Astrocyte (in vitro differentiated cells and primary cell): Measurements from ENCODE around the gene SYTL2. TPM values are rescaled to one million over a fixed set of nuclear protein-coding genes. Genes with fewer than 3 reads are reported as not detected.

Experiments used
- DNase-seq: peaks from one replicate; pipeline ENCODE4 v3.0.0-alpha.2; 2010; ENCODE audit warnings: low read depth
- FAIRE-seq: peaks from 2 replicates; lab custom pipeline; 2011; peaks lifted over from hg19 to GRCh38; lab: Jason Lieb, UNC
- H2AFZ ChIP-seq: 2 replicates; pipeline ENCODE4 v1.6.0; 2012; ENCODE audit warnings: low read depth, low read length, inconsistent platforms
- H3K27ac ChIP-seq: 2 replicates; pipeline ENCODE4 v1.5.1; 2011; ENCODE audit warnings: low read depth, low read length, inconsistent platforms
- H3K27me3 ChIP-seq: 2 replicates; pipeline ENCODE4 v1.6.0; 2011; ENCODE audit warnings: low read length, inconsistent platforms; ENCODE audit not compliant: insufficient read depth
- H3K36me3 ChIP-seq: 2 replicates; pipeline ENCODE4 v1.5.1; 2011; ENCODE audit warnings: low read length, inconsistent platforms; ENCODE audit not compliant: insufficient read depth
- H3K4me1 ChIP-seq: 2 replicates; pipeline ENCODE4 v1.5.1; 2011; ENCODE audit warnings: low read length, inconsistent platforms; ENCODE audit not compliant: insufficient read depth
- H3K4me2 ChIP-seq: 2 replicates; pipeline ENCODE4 v1.6.0; 2012; ENCODE audit warnings: low read length, inconsistent platforms
- H3K4me3 ChIP-seq: 2 replicates; pipeline ENCODE4 v1.5.1; 2011; ENCODE audit warnings: low read depth, mild to moderate bottlenecking, low read length, inconsistent platforms; ENCODE audit not compliant: insufficient read depth
- H3K79me2 ChIP-seq: 2 replicates; pipeline ENCODE4 v1.6.0; 2012; ENCODE audit warnings: mild to moderate bottlenecking, low read length, inconsistent platforms; ENCODE audit not compliant: insufficient read depth
- H3K9ac ChIP-seq: 2 replicates; pipeline ENCODE4 v1.6.0; 2012; ENCODE audit warnings: mild to moderate bottlenecking, low read length, inconsistent platforms
- H3K9me3 ChIP-seq: 2 replicates; pipeline ENCODE4 v1.5.1; 2012; ENCODE audit warnings: low read depth, mild to moderate bottlenecking, low read length, inconsistent platforms; ENCODE audit not compliant: insufficient read depth
- H4K20me1 ChIP-seq: 2 replicates; pipeline ENCODE4 v1.6.0; 2012; ENCODE audit warnings: low read length, inconsistent platforms; ENCODE audit not compliant: insufficient read depth
- H3K27ac Mint-ChIP-seq: one replicate; pipeline ENCODE4 v1.8.0; 2021; ENCODE audit warnings: mild to moderate bottlenecking, mixed read lengths; ENCODE audit not compliant: unreplicated experiment
- H3K27me3 Mint-ChIP-seq: one replicate; pipeline ENCODE4 v1.8.0; 2021; ENCODE audit warnings: low read depth, mixed read lengths; ENCODE audit not compliant: unreplicated experiment
- H3K36me3 Mint-ChIP-seq: one replicate; pipeline ENCODE4 v1.8.0; 2021; ENCODE audit warnings: low read depth, mixed read lengths; ENCODE audit not compliant: unreplicated experiment
- H3K4me1 Mint-ChIP-seq: one replicate; pipeline ENCODE4 v1.8.0; 2021; ENCODE audit warnings: low read depth, mixed read lengths; ENCODE audit not compliant: unreplicated experiment
- H3K4me3 Mint-ChIP-seq: one replicate; pipeline ENCODE4 v1.8.0; 2021; ENCODE audit warnings: mild to moderate bottlenecking, moderate library complexity, mixed read lengths; ENCODE audit not compliant: unreplicated experiment
- H3K9me3 Mint-ChIP-seq: one replicate; pipeline ENCODE4 v1.8.0; 2021; ENCODE audit warnings: mild to moderate bottlenecking, mixed read lengths; ENCODE audit not compliant: unreplicated experiment
- CTCF ChIP-seq: IDR thresholded peaks from 2 replicates; pipeline ENCODE4 v1.5.1; 2011; ENCODE audit warnings: low read depth, mild to moderate bottlenecking, inconsistent platforms, low read length, moderate library complexity; ENCODE audit not compliant: insufficient read depth
- EZH2 ChIP-seq: IDR thresholded peaks from 2 replicates; pipeline ENCODE4 v1.6.1; 2012; ENCODE audit warnings: mild to moderate bottlenecking, low read length, inconsistent platforms; ENCODE audit not compliant: insufficient read depth
- total RNA-seq: library from RNA; stranded (reverse); gene quantifications from 2 replicates; pipeline ENCODE4 v1.2.1, GENCODE V29; 2021

Gene SYTL2
- total RNA-seq, 1 donor from 2014 or later = 36.9 TPM

- Histone ChIP-seq H3K4me1 (peaks cover 10% of the 10 kb centered on the region), H3K27ac (no peak overlapping the region), H3K27me3 (no peaks in the 10 kb centered on the region), H3K36me3 (no peaks in the 10 kb centered on the region), H3K79me2 (no peaks in the 10 kb centered on the region), H3K4me3 (no peak overlapping the region), H2AFZ (no peak overlapping the region), H4K20me1 (no peaks in the 10 kb centered on the region), H3K4me2 (no peak overlapping the region), H3K9ac (no peak overlapping the region), H3K9me3 (no peaks in the 10 kb centered on the region)
- Mint-ChIP-seq H3K27me3 (no peaks in the 10 kb centered on the region), H3K4me1 (peaks cover 14% of the 10 kb centered on the region), H3K4me3 (no peak overlapping the region), H3K9me3 (peaks cover 5% of the 10 kb centered on the region), H3K27ac (no peak overlapping the region), H3K36me3 (peaks cover 2% of the 10 kb centered on the region)
- FAIRE-seq = no peak
- DNase-seq = no peak
- TF ChIP-seq CTCF = no peak
- no peak for TF ChIP-seq EZH2
These were observed 36.5 kb upstream of the SYTL2 start for GRCh38 chr11:85847436-85847835.

GRCh38 chr11:85845124-85845631 lies 34.2 kb upstream of the SYTL2 start:
- Mint-ChIP-seq H3K27ac (no peak overlapping the region), H3K9me3 (peaks cover 1% of the 10 kb centered on the region), H3K4me1 (peaks cover 14% of the 10 kb centered on the region), H3K27me3 (no peaks in the 10 kb centered on the region), H3K4me3 (no peak overlapping the region), H3K36me3 (peaks cover 1% of the 10 kb centered on the region)
- TF ChIP-seq CTCF (no peak), EZH2 (no peak)
- H3K4me1 ChIP-seq = peaks cover 10% of the 10 kb centered on the region
- no peaks in the 10 kb centered on the region for H3K27me3 ChIP-seq
- H2AFZ ChIP-seq = no peak overlapping the region
- no peak for FAIRE-seq
- H3K4me2 ChIP-seq = no peak overlapping the region
- H3K27ac ChIP-seq = no peak overlapping the region
- H3K4me3 ChIP-seq = no peak overlapping the region
- no peaks in the 10 kb centered on the region for H3K9me3 ChIP-seq
- no peak for DNase-seq
- no peak overlapping the region for H3K9ac ChIP-seq
- H4K20me1 ChIP-seq = no peaks in the 10 kb centered on the region
- H3K79me2 ChIP-seq = no peaks in the 10 kb centered on the region
- no peaks in the 10 kb centered on the region for H3K36me3 ChIP-seq

- Histone ChIP-seq H3K4me1 (peaks cover 10% of the 10 kb centered on the region), H3K4me2 (peak overlapping the region; percentile 24), H3K27me3 (no peaks in the 10 kb centered on the region), H4K20me1 (no peaks in the 10 kb centered on the region), H3K9ac (no peak overlapping the region), H3K36me3 (no peaks in the 10 kb centered on the region), H3K79me2 (no peaks in the 10 kb centered on the region), H3K4me3 (no peak overlapping the region), H3K27ac (no peak overlapping the region), H2AFZ (no peak overlapping the region), H3K9me3 (no peaks in the 10 kb centered on the region)
- Mint-ChIP-seq H3K27ac (no peak overlapping the region), H3K4me3 (no peak overlapping the region), H3K9me3 (no peaks in the 10 kb centered on the region), H3K27me3 (no peaks in the 10 kb centered on the region), H3K4me1 (peaks cover 14% of the 10 kb centered on the region), H3K36me3 (no peaks in the 10 kb centered on the region)
- DNase-seq (peak; percentile 71), FAIRE-seq (no peak)
- TF ChIP-seq EZH2 = no peak
- no peak for TF ChIP-seq CTCF
These were observed 33.6 kb upstream of the SYTL2 start for GRCh38 chr11:85844439-85845123.
